Measurements from ENCODE around the gene ERP27.

- TF ChIP-seq, protein P1, sequence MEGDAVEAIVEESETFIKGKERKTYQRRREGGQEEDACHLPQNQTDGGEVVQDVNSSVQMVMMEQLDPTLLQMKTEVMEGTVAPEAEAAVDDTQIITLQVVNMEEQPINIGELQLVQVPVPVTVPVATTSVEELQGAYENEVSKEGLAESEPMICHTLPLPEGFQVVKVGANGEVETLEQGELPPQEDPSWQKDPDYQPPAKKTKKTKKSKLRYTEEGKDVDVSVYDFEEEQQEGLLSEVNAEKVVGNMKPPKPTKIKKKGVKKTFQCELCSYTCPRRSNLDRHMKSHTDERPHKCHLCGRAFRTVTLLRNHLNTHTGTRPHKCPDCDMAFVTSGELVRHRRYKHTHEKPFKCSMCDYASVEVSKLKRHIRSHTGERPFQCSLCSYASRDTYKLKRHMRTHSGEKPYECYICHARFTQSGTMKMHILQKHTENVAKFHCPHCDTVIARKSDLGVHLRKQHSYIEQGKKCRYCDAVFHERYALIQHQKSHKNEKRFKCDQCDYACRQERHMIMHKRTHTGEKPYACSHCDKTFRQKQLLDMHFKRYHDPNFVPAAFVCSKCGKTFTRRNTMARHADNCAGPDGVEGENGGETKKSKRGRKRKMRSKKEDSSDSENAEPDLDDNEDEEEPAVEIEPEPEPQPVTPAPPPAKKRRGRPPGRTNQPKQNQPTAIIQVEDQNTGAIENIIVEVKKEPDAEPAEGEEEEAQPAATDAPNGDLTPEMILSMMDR (IDR thresholded peaks at IDR 0.05), result no peak
- TF ChIP-seq POLR2A (IDR thresholded peaks at IDR 0.05), result no peak
Measured at GRCh38 chr12:14893506-14894250, 44.7 kb downstream of the ERP27 start.

Data from esophagus squamous epithelium (tissue), 4 donors.